ENCODE measurements around the gene KMT2E. TPM values are rescaled to one million over a fixed set of nuclear protein-coding genes. Genes with fewer than 3 reads are reported as not detected.

KMT2E gene
- total and polyA plus RNA-seq, 2 experiments from 2014 or later, result 30.7 to 63.5 TPM

DNA sequence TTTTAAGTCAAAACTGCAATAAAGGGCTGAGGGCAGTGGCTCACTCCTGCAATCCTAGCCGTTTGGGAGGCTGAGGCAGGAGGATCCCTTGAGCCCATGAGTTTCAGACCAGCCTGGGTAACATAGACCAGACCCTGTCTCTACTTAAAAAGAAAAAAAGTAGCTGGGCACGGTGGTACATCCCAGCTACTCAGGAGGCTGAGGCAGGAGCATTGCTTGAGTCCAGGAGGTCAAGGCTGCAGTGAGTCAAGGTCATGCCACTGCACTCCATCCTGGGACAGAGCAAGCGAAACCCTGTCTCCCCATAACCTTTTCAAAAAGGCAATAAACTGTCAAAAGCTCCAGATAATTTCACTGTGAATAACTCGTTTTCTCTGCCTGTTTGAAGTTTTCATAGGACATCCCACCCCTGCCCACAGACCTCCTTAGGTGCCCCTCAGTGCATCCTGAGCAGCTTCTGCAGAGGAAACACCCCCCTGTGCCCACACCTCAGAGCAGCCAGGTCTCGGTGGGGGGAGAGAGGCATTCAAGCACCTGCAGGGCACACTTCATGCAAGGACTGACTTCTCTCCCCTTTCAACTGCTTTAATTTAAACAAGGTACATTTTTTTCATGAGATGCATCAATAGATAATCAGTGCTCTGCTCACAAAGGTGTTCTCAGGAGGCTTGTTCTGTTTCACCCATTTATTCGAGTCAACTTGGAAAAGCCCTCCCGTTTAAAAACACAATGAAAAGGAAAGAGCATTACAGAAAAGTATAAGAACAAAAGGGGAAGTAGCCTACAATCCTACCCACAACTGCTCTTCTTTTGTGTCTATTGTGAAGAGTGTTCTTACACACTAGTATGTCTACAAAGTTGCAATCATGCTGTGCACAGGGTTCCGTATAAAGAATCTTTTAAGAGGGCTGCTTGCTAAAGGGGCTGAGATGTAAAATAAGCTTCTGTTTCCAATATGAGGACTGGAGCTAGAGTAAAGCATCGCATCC lies 104.9 kb downstream of the KMT2E start:
- no peak overlapping the region for H3K27ac ChIP-seq
- no peak overlapping the region for H3K4me3 ChIP-seq
- no peaks in the 10 kb centered on the region for H3K27me3 ChIP-seq (replicated peaks; ENCODE audit: insufficient read depth)
- in situ Hi-C loops (cut with MboI), result no loop called here
- H3K9ac ChIP-seq, result no peak overlapping the region
- no peaks in the 10 kb centered on the region for H3K4me1 ChIP-seq (ENCODE audit: insufficient read depth)
- WGBS, 2 experiments (ENCODE audit: low coverage in 1 of 2, low lambda C conversion rate in 2 of 2, missing lambda C conversion rate in 2 of 2), result 79 to 83% methylated on average over 9 of the region's 9 CpGs
- no peak for TF ChIP-seq EZH2 (IDR thresholded peaks at IDR 0.05; ENCODE audit: insufficient read depth, poor library complexity, severe bottlenecking)
- no peak for TF ChIP-seq EZH2phosphoT487 (IDR thresholded peaks at IDR 0.05; ENCODE audit: insufficient read depth, low read depth)
- H3F3A ChIP-seq (ENCODE audit: insufficient read depth), result peaks cover 35% of the 10 kb centered on the region
- H3K36me3 ChIP-seq (ENCODE audit: low read depth), result peaks cover 16% of the 10 kb centered on the region
- H3K9me2 ChIP-seq (ENCODE audit: insufficient read depth), result no peaks in the 10 kb centered on the region
- no peaks in the 10 kb centered on the region; the same call in 1 of the 2 replicates for H3K79me2 ChIP-seq (ENCODE audit: insufficient read depth)
- no peaks in the 10 kb centered on the region for H3K9me3 ChIP-seq (ENCODE audit: low read depth)
- H4K20me1 ChIP-seq (ENCODE audit: insufficient read depth), result no peaks in the 10 kb centered on the region
- DNase-seq, result no peak
- no peak overlapping the region for H3K4me2 ChIP-seq (ENCODE audit: unreplicated experiment)
- no peak overlapping the region for H2AFZ ChIP-seq

DNA sequence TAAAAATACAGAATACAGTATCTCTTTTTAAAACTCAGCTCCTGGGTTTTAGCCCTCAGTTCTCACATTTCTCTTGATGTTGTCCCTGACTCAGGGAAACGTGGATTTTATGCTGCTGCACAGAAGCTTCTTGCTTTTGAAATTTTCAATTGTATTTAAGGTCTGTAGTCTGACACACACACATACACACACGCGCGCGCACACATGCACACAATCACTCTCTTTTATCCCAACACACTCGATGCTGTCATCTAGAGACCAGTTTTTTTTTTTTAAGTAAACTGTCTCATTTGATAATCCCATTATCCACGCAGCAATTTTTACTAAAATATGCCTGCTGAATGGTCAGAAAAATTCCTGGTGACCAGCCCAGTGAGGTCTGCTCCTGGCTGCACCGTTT lies 108.6 kb downstream of the KMT2E start:
- Histone ChIP-seq H3K27ac (no peak overlapping the region), H4K20me1 (ENCODE audit: insufficient read depth) (no peaks in the 10 kb centered on the region), H3K9ac (no peak overlapping the region), H3F3A (ENCODE audit: insufficient read depth) (peaks cover 8% of the 10 kb centered on the region), H3K4me2 (ENCODE audit: unreplicated experiment) (no peak overlapping the region), H3K4me3 (no peak overlapping the region), H3K27me3 (replicated peaks; ENCODE audit: insufficient read depth) (no peaks in the 10 kb centered on the region), H2AFZ (no peak overlapping the region), H3K9me3 (ENCODE audit: low read depth) (no peaks in the 10 kb centered on the region), H3K9me2 (ENCODE audit: insufficient read depth) (no peaks in the 10 kb centered on the region), H3K4me1 (ENCODE audit: insufficient read depth) (peaks cover 4% of the 10 kb centered on the region; the same call in 1 of the 2 replicates), H3K36me3 (ENCODE audit: low read depth) (no peaks in the 10 kb centered on the region; the same call in 1 of the 2 replicates), H3K79me2 (ENCODE audit: insufficient read depth) (peaks cover 2% of the 10 kb centered on the region)
- in situ Hi-C loops (cut with MboI), result no loop called here
- DNase-seq, result no peak
- TF ChIP-seq EZH2phosphoT487 (IDR thresholded peaks at IDR 0.05; ENCODE audit: insufficient read depth, low read depth), result no peak
- no peak for TF ChIP-seq EZH2 (IDR thresholded peaks at IDR 0.05; ENCODE audit: insufficient read depth, poor library complexity, severe bottlenecking)
- WGBS, 2 experiments (ENCODE audit: low coverage in 1 of 2, low lambda C conversion rate in 2 of 2, missing lambda C conversion rate in 2 of 2), result 85 to 88% methylated on average over 8 of the region's 8 CpGs

DNA sequence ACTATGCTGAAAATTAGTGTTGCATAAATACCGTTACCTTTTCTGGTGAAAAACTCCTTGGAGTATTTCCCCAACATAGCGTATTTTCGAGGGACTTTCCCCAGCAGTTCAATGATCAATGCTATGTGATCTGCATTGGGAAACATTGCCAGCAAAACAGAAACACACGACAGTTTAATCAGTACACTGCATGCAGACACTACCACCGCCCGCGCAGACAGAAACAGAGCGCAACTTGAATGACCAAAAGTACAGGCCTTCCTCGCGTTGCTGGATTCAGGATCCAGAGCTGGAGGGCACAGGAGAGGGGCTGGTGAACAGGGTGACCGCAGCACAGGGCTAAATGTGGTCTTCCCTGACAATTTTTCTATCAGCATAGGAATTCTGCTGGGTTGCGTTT lies 111.7 kb downstream of the KMT2E start:
- 97 to 98% methylated on average over 12 of the region's 12 CpGs for WGBS, 2 experiments (ENCODE audit: low coverage in 1 of 2, low lambda C conversion rate in 2 of 2, missing lambda C conversion rate in 2 of 2)
- TF ChIP-seq EZH2phosphoT487 (IDR thresholded peaks at IDR 0.05; ENCODE audit: insufficient read depth, low read depth), result no peak

DNA sequence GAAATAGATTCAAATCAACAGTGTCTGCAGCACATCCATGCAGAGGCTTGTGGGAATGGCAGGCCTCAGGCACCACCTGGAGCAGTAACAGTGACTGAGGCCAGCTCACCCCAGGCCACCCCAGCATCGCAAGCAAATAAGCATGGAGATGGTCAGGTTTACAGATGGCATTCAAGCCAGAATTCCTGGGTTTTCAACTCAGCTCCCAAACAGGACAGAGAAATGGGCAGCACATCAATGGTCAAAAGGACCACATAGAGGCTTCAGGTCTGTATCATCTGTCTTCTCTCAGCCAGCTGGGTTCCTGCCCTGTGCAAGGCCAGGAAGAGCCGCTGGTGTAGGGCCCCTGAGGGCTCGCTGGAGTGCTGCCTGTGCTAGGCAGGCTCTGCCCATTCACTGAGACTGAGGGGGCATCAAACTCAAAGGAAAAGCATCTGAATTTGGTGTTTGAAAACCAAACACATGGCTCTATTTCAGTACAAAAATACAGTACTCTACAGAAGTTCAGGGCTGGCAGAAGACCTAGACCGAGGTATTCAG lies 112.5 kb downstream of the KMT2E start:
- no peaks in the 10 kb centered on the region for H3K9me2 ChIP-seq (ENCODE audit: insufficient read depth)
- H3K9ac ChIP-seq, result no peak overlapping the region
- no peak overlapping the region for H3K4me3 ChIP-seq
- DNase-seq, result peak; percentile 70
- no peaks in the 10 kb centered on the region; the same call in 1 of the 2 replicates for H4K20me1 ChIP-seq (ENCODE audit: insufficient read depth)
- no peak overlapping the region for H3K4me2 ChIP-seq (ENCODE audit: unreplicated experiment)
- no peak for TF ChIP-seq EZH2phosphoT487 (IDR thresholded peaks at IDR 0.05; ENCODE audit: insufficient read depth, low read depth)
- no peak for TF ChIP-seq EZH2 (IDR thresholded peaks at IDR 0.05; ENCODE audit: insufficient read depth, poor library complexity, severe bottlenecking)
- H3K36me3 ChIP-seq (ENCODE audit: low read depth), result 0 out of 2 replicates have a peak, but pooled peaks cover 4% of the 10 kb centered on the region
- no peak overlapping the region for H2AFZ ChIP-seq
- in situ Hi-C loops (cut with MboI), result no loop called here
- no peak overlapping the region for H3K27ac ChIP-seq
- H3K27me3 ChIP-seq (replicated peaks; ENCODE audit: insufficient read depth), result no peaks in the 10 kb centered on the region
- peaks cover 8% of the 10 kb centered on the region; the same call in 1 of the 2 replicates for H3F3A ChIP-seq (ENCODE audit: insufficient read depth)
- WGBS, 2 experiments (ENCODE audit: low coverage in 1 of 2, low lambda C conversion rate in 2 of 2, missing lambda C conversion rate in 2 of 2), result 82 to 85% methylated on average over 4 of the region's 4 CpGs
- peaks cover 4% of the 10 kb centered on the region; the same call in 1 of the 2 replicates for H3K4me1 ChIP-seq (ENCODE audit: insufficient read depth)
- H3K79me2 ChIP-seq (ENCODE audit: insufficient read depth), result peaks cover 40% of the 10 kb centered on the region
- no peaks in the 10 kb centered on the region for H3K9me3 ChIP-seq (ENCODE audit: low read depth)

More for the DNA sequence above, 111.7 kb downstream of the KMT2E start:
- H3K27me3 ChIP-seq (replicated peaks; ENCODE audit: insufficient read depth), result no peaks in the 10 kb centered on the region
- in situ Hi-C loops (cut with MboI), result no loop called here
- no peaks in the 10 kb centered on the region for H3K9me2 ChIP-seq (ENCODE audit: insufficient read depth)
- no peak overlapping the region for H3K4me3 ChIP-seq
- H3K79me2 ChIP-seq (ENCODE audit: insufficient read depth), result peaks cover 33% of the 10 kb centered on the region
- no peaks in the 10 kb centered on the region; the same call in 1 of the 2 replicates for H4K20me1 ChIP-seq (ENCODE audit: insufficient read depth)
- H3K27ac ChIP-seq, result no peak overlapping the region
- H3F3A ChIP-seq (ENCODE audit: insufficient read depth), result peaks cover 8% of the 10 kb centered on the region; the same call in 1 of the 2 replicates
- 0 out of 2 replicates have a peak, but pooled peaks cover 3% of the 10 kb centered on the region for H3K36me3 ChIP-seq (ENCODE audit: low read depth)
- no peak for DNase-seq
- peaks cover 4% of the 10 kb centered on the region; the same call in 1 of the 2 replicates for H3K4me1 ChIP-seq (ENCODE audit: insufficient read depth)
- H3K9ac ChIP-seq, result no peak overlapping the region
- H3K4me2 ChIP-seq (ENCODE audit: unreplicated experiment), result no peak overlapping the region
- H3K9me3 ChIP-seq (ENCODE audit: low read depth), result no peaks in the 10 kb centered on the region
- H2AFZ ChIP-seq, result no peak overlapping the region

Data from GM23248 (cell line).